Adrenal gland (tissue), 5 donors: ENCODE data around the gene ZFHX3.

ENCODE experiments used
- CTCF ChIP-seq, 6 experiments: fragments of 450-650 bp in 4 of 6; fragments of 200-600 bp in 2 of 6; sonication (generic) in 1 of 6; IDR thresholded peaks; 1 replicate in 5 of 6; 2 replicates in 1 of 6; pipeline versions ENCODE4 v1.5.1 to v1.8.0; 2016 to 2021; ENCODE audit warnings: antibody characterized with exemption in 6 of 6, mild to moderate bottlenecking in 2 of 6, moderate library complexity in 1 of 6
- POLR2A ChIP-seq, 2 donors: fragments of 450-650 bp; IDR thresholded peaks; one replicate each; pipeline ENCODE4 v1.6.1; 2017; ENCODE audit warnings: antibody characterized with exemption in 2 of 2, mild to moderate bottlenecking in 2 of 2, moderate library complexity in 1 of 2
- donor health status: DM: no; HTN: no; CAD: no.

GRCh38 chr16:72910875-72911274, 137.1 kb downstream of the ZFHX3 start:
- TF ChIP-seq CTCF (IDR thresholded peaks at IDR 0.05) (no peak), POLR2A (IDR thresholded peaks at IDR 0.05) (no peak)
